ENCODE data around the gene IL17RA. TPM values are rescaled to one million over a fixed set of nuclear protein-coding genes. Genes with fewer than 3 reads are reported as not detected.

IL17RA gene
- polyA plus RNA-seq, 1 donor from 2014 or later: 0.52 TPM

GRCh38 chr22:17074648-17075002 is 10.2 kb upstream of the IL17RA start:
- H4K20me1 ChIP-seq (ENCODE audit: insufficient read depth): no peaks in the 10 kb centered on the region
- no peak overlapping the region for H3K4me2 ChIP-seq (ENCODE audit: low read length)
- no peak overlapping the region for H3K9ac ChIP-seq (ENCODE audit: low read length)
- H3K9me3 ChIP-seq (ENCODE audit: low read length): no peaks in the 10 kb centered on the region
- H2AFZ ChIP-seq (ENCODE audit: low read depth, low read length): no peak overlapping the region
- no peak overlapping the region for H3K27ac ChIP-seq (ENCODE audit: low read length)
- H3K4me3 ChIP-seq (ENCODE audit: low read length): no peak overlapping the region
- no peaks in the 10 kb centered on the region for H3K79me2 ChIP-seq (replicated peaks; ENCODE audit: insufficient read depth, low read length)
- H3K36me3 ChIP-seq (ENCODE audit: insufficient read depth, low read length): no peaks in the 10 kb centered on the region
- TF ChIP-seq POLR2AphosphoS5 (IDR thresholded peaks at IDR 0.05) (no peak), EZH2 (IDR thresholded peaks at IDR 0.05; ENCODE audit: borderline replicate concordance, insufficient read depth, low read length, poor library complexity, severe bottlenecking) (no peak), SMC3 (conservative IDR thresholded peaks at IDR 0.05; ENCODE audit: poor library complexity) (no peak), MXI1 (conservative IDR thresholded peaks at IDR 0.05; ENCODE audit: poor library complexity, severe bottlenecking) (no peak), TAF1 (IDR thresholded peaks at IDR 0.05; ENCODE audit: low read depth) (no peak), RAD21 (conservative IDR thresholded peaks at IDR 0.05) (no peak), REST (IDR thresholded peaks at IDR 0.05; ENCODE audit: borderline replicate concordance) (no peak), EP300 (conservative IDR thresholded peaks at IDR 0.05; ENCODE audit: poor library complexity, severe bottlenecking) (no peak), CTCF (IDR thresholded peaks at IDR 0.05; ENCODE audit: poor library complexity, severe bottlenecking) (no peak)
- no peaks in the 10 kb centered on the region for H3K9me2 ChIP-seq (ENCODE audit: insufficient read depth, low read length)
- H3F3A ChIP-seq (ENCODE audit: insufficient read depth, low read length, poor library complexity, severe bottlenecking): no peaks in the 10 kb centered on the region
- H3K27me3 ChIP-seq (ENCODE audit: insufficient read depth, low read depth, low read length): no peaks in the 10 kb centered on the region

- H4K20me1 ChIP-seq (ENCODE audit: insufficient read depth): no peaks in the 10 kb centered on the region
- no peaks in the 10 kb centered on the region for H3K36me3 ChIP-seq (ENCODE audit: insufficient read depth, low read length)
- no peaks in the 10 kb centered on the region for H3K79me2 ChIP-seq (replicated peaks; ENCODE audit: insufficient read depth, low read length)
- no peak overlapping the region for H3K9ac ChIP-seq (ENCODE audit: low read length)
- H3K9me3 ChIP-seq (ENCODE audit: low read length): no peaks in the 10 kb centered on the region
- H3K4me3 ChIP-seq (ENCODE audit: low read length): no peak overlapping the region
- H3K9me2 ChIP-seq (ENCODE audit: insufficient read depth, low read length): no peaks in the 10 kb centered on the region
- H3K4me2 ChIP-seq (ENCODE audit: low read length): no peak overlapping the region
- H3K27ac ChIP-seq (ENCODE audit: low read length): no peak overlapping the region
- no peak overlapping the region for H2AFZ ChIP-seq (ENCODE audit: low read depth, low read length)
- TF ChIP-seq EP300 (conservative IDR thresholded peaks at IDR 0.05; ENCODE audit: poor library complexity, severe bottlenecking) (no peak), MXI1 (conservative IDR thresholded peaks at IDR 0.05; ENCODE audit: poor library complexity, severe bottlenecking) (no peak), POLR2AphosphoS5 (IDR thresholded peaks at IDR 0.05) (no peak), RAD21 (conservative IDR thresholded peaks at IDR 0.05) (no peak), SMC3 (conservative IDR thresholded peaks at IDR 0.05; ENCODE audit: poor library complexity) (no peak), TAF1 (IDR thresholded peaks at IDR 0.05; ENCODE audit: low read depth) (no peak), CTCF (IDR thresholded peaks at IDR 0.05; ENCODE audit: poor library complexity, severe bottlenecking) (no peak), EZH2 (IDR thresholded peaks at IDR 0.05; ENCODE audit: borderline replicate concordance, insufficient read depth, low read length, poor library complexity, severe bottlenecking) (no peak), REST (IDR thresholded peaks at IDR 0.05; ENCODE audit: borderline replicate concordance) (no peak)
- no peaks in the 10 kb centered on the region for H3K27me3 ChIP-seq (ENCODE audit: insufficient read depth, low read depth, low read length)
- H3F3A ChIP-seq (ENCODE audit: insufficient read depth, low read length, poor library complexity, severe bottlenecking): no peaks in the 10 kb centered on the region
These were observed 7.5 kb upstream of the IL17RA start for GRCh38 chr22:17077255-17077654.
